H9 (cell line): ENCODE results near the gene CTIF. TPM values are rescaled to one million over a fixed set of nuclear protein-coding genes. Genes with fewer than 3 reads are reported as not detected.

Experiments used
- DNase-seq: peaks from one replicate; pipeline ENCODE4 v3.0.0-alpha.2; 2017
- H2AFZ ChIP-seq: one replicate; pipeline ENCODE4 v1.6.1; 2013; ENCODE audit warnings: mild to moderate bottlenecking, low read length, control low read depth, moderate library complexity
- H2AK5ac ChIP-seq: 2 replicates; pipeline ENCODE4 v1.6.1; 2013; ENCODE audit warnings: low read length, control low read depth, mixed read lengths; ENCODE audit not compliant: insufficient read length
- H2BK120ac ChIP-seq: one replicate; pipeline ENCODE4 v1.6.1; 2013; ENCODE audit warnings: low read depth, mild to moderate bottlenecking, low read length, control low read depth, inconsistent platforms; ENCODE audit not compliant: poor library complexity, severe bottlenecking
- H2BK12ac ChIP-seq: 2 replicates; pipeline ENCODE4 v1.6.1; 2013; ENCODE audit warnings: low read length, control low read depth, mixed read lengths, low read depth; ENCODE audit not compliant: insufficient read length
- H2BK15ac ChIP-seq: 2 replicates; pipeline ENCODE4 v1.6.1; 2013; ENCODE audit warnings: low read depth, low read length, control low read depth
- H2BK20ac ChIP-seq: one replicate; pipeline ENCODE4 v1.6.1; 2013; ENCODE audit warnings: low read depth, mild to moderate bottlenecking, low read length, control low read depth, inconsistent platforms; ENCODE audit not compliant: poor library complexity, severe bottlenecking
- H2BK5ac ChIP-seq: 2 replicates; pipeline ENCODE4 v1.6.1; 2013; ENCODE audit warnings: low read length, control low read depth, mixed read lengths; ENCODE audit not compliant: insufficient read length
- H3K14ac ChIP-seq: 2 replicates; pipeline ENCODE4 v1.6.1; 2013; ENCODE audit warnings: low read length, control low read depth; ENCODE audit not compliant: insufficient read depth
- H3K18ac ChIP-seq: 2 replicates; pipeline ENCODE4 v1.6.1; 2013; ENCODE audit warnings: low read depth, mild to moderate bottlenecking, mixed read lengths, low read length, control low read depth; ENCODE audit not compliant: insufficient read length
- H3K23ac ChIP-seq: 2 replicates; pipeline ENCODE4 v1.6.1; 2013; ENCODE audit warnings: low read length, control low read depth, mixed read lengths, low read depth; ENCODE audit not compliant: insufficient read length
- H3K23me2 ChIP-seq: 2 replicates; pipeline ENCODE4 v1.6.1; 2013; ENCODE audit warnings: low read depth, mild to moderate bottlenecking, mixed read lengths, low read length, control low read depth; ENCODE audit not compliant: insufficient read length, poor library complexity, severe bottlenecking
- H3K27ac ChIP-seq: 2 replicates; pipeline ENCODE4 v1.5.1; 2013; ENCODE audit warnings: low read length, control low read depth, mixed read lengths, low read depth; ENCODE audit not compliant: insufficient read length
- H3K27me3 ChIP-seq: 2 replicates; pipeline ENCODE4 v1.6.1; 2013; ENCODE audit warnings: low read length, control low read depth, inconsistent platforms; ENCODE audit not compliant: insufficient read depth
- H3K4ac ChIP-seq: 2 replicates; pipeline ENCODE4 v1.6.1; 2013; ENCODE audit warnings: low read depth, mild to moderate bottlenecking, control low read depth, inconsistent platforms, low read length, moderate library complexity
- H3K4me1 ChIP-seq: 2 replicates; pipeline ENCODE4 v1.6.1; 2013; ENCODE audit warnings: low read length, control low read depth, inconsistent platforms; ENCODE audit not compliant: insufficient read depth
- H3K4me2 ChIP-seq: 2 replicates; pipeline ENCODE4 v1.6.1; 2013; ENCODE audit warnings: low read length, control low read depth, mixed read lengths; ENCODE audit not compliant: insufficient read length, insufficient read depth
- H3K56ac ChIP-seq: 2 replicates; pipeline ENCODE4 v1.6.1; 2013; ENCODE audit warnings: low read depth, mild to moderate bottlenecking, mixed read lengths, low read length, control low read depth; ENCODE audit not compliant: insufficient read length
- H3K79me1 ChIP-seq: 2 replicates; pipeline ENCODE4 v1.6.1; 2013; ENCODE audit warnings: low read depth, mild to moderate bottlenecking, moderate library complexity, low read length, control low read depth, inconsistent platforms; ENCODE audit not compliant: insufficient read depth, poor library complexity, severe bottlenecking
- H3K79me2 ChIP-seq: 2 replicates; pipeline ENCODE4 v1.6.1; 2013; ENCODE audit warnings: low read length, control low read depth, inconsistent platforms; ENCODE audit not compliant: insufficient read depth
- H3K9ac ChIP-seq: 2 replicates; pipeline ENCODE4 v1.6.1; 2013; ENCODE audit warnings: low read length, control low read depth, mixed read lengths; ENCODE audit not compliant: insufficient read length; ENCODE audit errors: extremely low read depth
- H3K9me3 ChIP-seq: one replicate; pipeline ENCODE4 v1.6.1; 2013; ENCODE audit warnings: low read depth, low read length, inconsistent platforms; ENCODE audit not compliant: control insufficient read depth
- H3T11ph ChIP-seq: one replicate; pipeline ENCODE4 v1.6.1; 2013; ENCODE audit warnings: mild to moderate bottlenecking, low read length, control low read depth, inconsistent platforms
- H4K20me1 ChIP-seq: one replicate; pipeline ENCODE4 v1.6.1; 2013; ENCODE audit not compliant: control insufficient read depth, insufficient read length, insufficient read depth
- H4K5ac ChIP-seq: 2 replicates; pipeline ENCODE4 v1.6.1; 2013; ENCODE audit warnings: low read depth, mild to moderate bottlenecking, mixed read lengths, low read length, control low read depth; ENCODE audit not compliant: insufficient read length
- H4K8ac ChIP-seq: replicated peaks from 2 replicates; pipeline ENCODE4 v1.6.1; 2013; ENCODE audit warnings: low read length, control low read depth, mixed read lengths, low read depth; ENCODE audit not compliant: insufficient read length
- H4K91ac ChIP-seq: 2 replicates; pipeline ENCODE4 v1.6.1; 2013; ENCODE audit warnings: low read depth, mild to moderate bottlenecking, moderate library complexity, mixed read lengths, low read length, control low read depth; ENCODE audit not compliant: insufficient read length
- H3K27ac Mint-ChIP-seq, 3 experiments: 2 replicates in 2 of 3; 3 replicates in 1 of 3; pipeline ENCODE4 v1.8.0; 2020 to 2021; ENCODE audit warnings: mixed read lengths in 3 of 3, mild to moderate bottlenecking in 1 of 3, moderate library complexity in 1 of 3
- H3K27me3 Mint-ChIP-seq: 2 replicates; pipeline ENCODE4 v1.8.0; 2021; ENCODE audit warnings: low read depth, mild to moderate bottlenecking, moderate library complexity, mixed read lengths
- H3K36me3 Mint-ChIP-seq, 3 experiments: 2 replicates in 2 of 3; 3 replicates in 1 of 3; pipeline ENCODE4 v1.8.0; 2020 to 2021; ENCODE audit warnings: low read depth in 3 of 3, mixed read lengths in 3 of 3; ENCODE audit not compliant: insufficient read depth in 1 of 3
- H3K4me1 Mint-ChIP-seq, 2 experiments: 2 replicates each; pipeline ENCODE4 v1.8.0; 2020; ENCODE audit warnings: mixed read lengths in 2 of 2
- H3K4me3 Mint-ChIP-seq, 2 experiments: 2 replicates in 1 of 2; 3 replicates in 1 of 2; pipeline ENCODE4 v1.8.0; 2020 to 2021; ENCODE audit warnings: mild to moderate bottlenecking in 2 of 2, mixed read lengths in 2 of 2, moderate library complexity in 1 of 2
- H3K9me3 Mint-ChIP-seq, 2 experiments: 2 replicates in 1 of 2; 3 replicates in 1 of 2; pipeline ENCODE4 v1.8.0; 2020; ENCODE audit warnings: mild to moderate bottlenecking in 2 of 2, mixed read lengths in 2 of 2, moderate library complexity in 1 of 2
- WGBS: extraction: QIAGEN DNeasy Blood & Tissue Kit; methylation state at CpG from one replicate; pipeline ENCODE4 v1.1.7; 2013; ENCODE audit warnings: missing lambda C conversion rate, low lambda C conversion rate, mixed read lengths; ENCODE audit not compliant: insufficient read length; ENCODE audit errors: extremely low coverage; 5-methylcytosine and 5-hydroxymethylcytosine counted together
- total RNA-seq: library from RNA; stranded (reverse); gene quantifications from 2 replicates; pipeline ENCODE4 v1.2.1, GENCODE V29; 2021
- TF ChIP-seq, protein P1 (sequence below): fragments of 200-600 bp; sonication (generic); conservative IDR thresholded peaks from 3 replicates; pipeline ENCODE4 v1.8.0; 2021; ENCODE audit warnings: antibody characterized with exemption, mild to moderate bottlenecking

CTIF gene
- total RNA-seq, 1 experiment from 2014 or later = 15.8 TPM

DNA sequence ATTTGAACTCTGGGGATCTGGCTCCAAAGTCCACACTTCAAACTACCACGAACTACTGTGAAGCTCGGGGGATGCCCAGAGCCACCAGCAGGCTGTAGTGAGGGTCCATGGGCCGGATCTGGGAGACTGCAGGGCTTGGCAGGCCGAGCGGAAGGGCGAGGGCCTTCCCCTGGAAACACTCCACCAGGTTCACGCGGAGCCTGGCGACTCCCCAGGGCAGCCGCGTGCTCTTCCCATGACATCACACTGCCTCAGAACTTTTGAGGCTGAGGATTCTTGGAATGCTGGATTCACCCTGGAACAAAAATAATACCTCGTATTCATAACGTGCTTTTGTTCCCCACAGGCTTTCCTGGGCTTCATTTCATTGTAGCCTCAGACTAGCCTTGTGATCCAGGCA, 210.9 kb downstream of the CTIF start:
- Histone ChIP-seq H3K4me2 (no peak overlapping the region), H3K79me2 (no peaks in the 10 kb centered on the region), H2BK15ac (no peak overlapping the region), H3K27me3 (no peaks in the 10 kb centered on the region), H4K8ac (no peak overlapping the region), H3K27ac (no peak overlapping the region), H2BK12ac (no peak overlapping the region), H3K56ac (no peak overlapping the region), H3K18ac (no peak overlapping the region), H4K20me1 (no peaks in the 10 kb centered on the region), H2BK5ac (no peak overlapping the region), H2BK120ac (no peak overlapping the region), H3K23ac (no peak overlapping the region), H2AK5ac (no peak overlapping the region), H2AFZ (no peak overlapping the region), H3K14ac (no peak overlapping the region), H3K9me3 (no peaks in the 10 kb centered on the region), H3K4me1 (no peaks in the 10 kb centered on the region), H2BK20ac (no peak overlapping the region), H4K5ac (no peak overlapping the region), H3T11ph (no peak overlapping the region), H3K9ac (no peak overlapping the region), H3K79me1 (no peaks in the 10 kb centered on the region), H3K23me2 (no peaks in the 10 kb centered on the region), H4K91ac (no peak overlapping the region), H3K4ac (no peak overlapping the region)
- no peak overlapping the region for H3K27ac Mint-ChIP-seq
- no peak overlapping the region for H3K4me3 Mint-ChIP-seq
- DNase-seq = no peak
- H3K36me3 Mint-ChIP-seq = no peaks in the 10 kb centered on the region
- no CpG with 5 or more reads among the region's 13 CpGs for whole genome bisulfite sequencing
- no peaks in the 10 kb centered on the region for H3K9me3 Mint-ChIP-seq
- no peaks in the 10 kb centered on the region; the same call in 1 of the 2 replicates for H3K27me3 Mint-ChIP-seq
- H3K4me1 Mint-ChIP-seq = peaks cover 0 to under 1% of the 10 kb centered on the region in 2 experiments; a peak in 1 of 4 replicates
- TF ChIP-seq, protein P1, sequence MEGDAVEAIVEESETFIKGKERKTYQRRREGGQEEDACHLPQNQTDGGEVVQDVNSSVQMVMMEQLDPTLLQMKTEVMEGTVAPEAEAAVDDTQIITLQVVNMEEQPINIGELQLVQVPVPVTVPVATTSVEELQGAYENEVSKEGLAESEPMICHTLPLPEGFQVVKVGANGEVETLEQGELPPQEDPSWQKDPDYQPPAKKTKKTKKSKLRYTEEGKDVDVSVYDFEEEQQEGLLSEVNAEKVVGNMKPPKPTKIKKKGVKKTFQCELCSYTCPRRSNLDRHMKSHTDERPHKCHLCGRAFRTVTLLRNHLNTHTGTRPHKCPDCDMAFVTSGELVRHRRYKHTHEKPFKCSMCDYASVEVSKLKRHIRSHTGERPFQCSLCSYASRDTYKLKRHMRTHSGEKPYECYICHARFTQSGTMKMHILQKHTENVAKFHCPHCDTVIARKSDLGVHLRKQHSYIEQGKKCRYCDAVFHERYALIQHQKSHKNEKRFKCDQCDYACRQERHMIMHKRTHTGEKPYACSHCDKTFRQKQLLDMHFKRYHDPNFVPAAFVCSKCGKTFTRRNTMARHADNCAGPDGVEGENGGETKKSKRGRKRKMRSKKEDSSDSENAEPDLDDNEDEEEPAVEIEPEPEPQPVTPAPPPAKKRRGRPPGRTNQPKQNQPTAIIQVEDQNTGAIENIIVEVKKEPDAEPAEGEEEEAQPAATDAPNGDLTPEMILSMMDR = no peak
